ENCODE results near the gene PRKCZ. TPM values are rescaled to one million over a fixed set of nuclear protein-coding genes. Genes with fewer than 3 reads are reported as not detected.

Gene PRKCZ
- total and polyA plus RNA-seq, 9 of the 15 experiments (the other 6 are each of a cell fraction or from before 2014, with no cell fraction given): 0.07 to 3.1 (median 1.3) TPM

DNA sequence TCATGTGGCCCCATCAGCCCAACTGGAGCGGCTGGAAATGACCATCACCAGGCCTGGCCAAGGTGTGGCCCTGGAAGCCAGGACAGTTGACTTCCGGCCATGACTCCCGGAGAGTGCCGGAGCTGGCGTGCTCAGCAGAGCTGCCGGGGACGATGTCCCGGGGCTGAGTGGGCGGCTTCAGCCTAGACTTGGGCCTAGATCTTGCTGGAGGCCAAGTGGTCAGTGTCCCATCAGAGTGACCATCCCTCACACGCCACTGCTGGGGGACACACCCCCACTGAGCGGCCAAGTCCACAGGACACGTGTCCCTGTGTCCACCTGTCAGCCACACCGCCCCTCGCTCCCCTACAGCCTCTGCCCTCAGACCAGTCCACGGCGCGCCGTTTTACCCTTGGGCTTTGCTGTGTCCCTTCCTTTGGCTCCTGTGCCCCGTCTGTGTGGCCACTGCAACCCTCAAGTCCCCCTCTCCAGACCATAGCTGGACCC is 140.3 kb downstream of the PRKCZ start:
- no peaks in the 10 kb centered on the region for H3K27me3 ChIP-seq (ENCODE audit: control insufficient read depth in 2 of 2, insufficient read depth in 2 of 2, low read length in 2 of 2)
- H3K79me2 ChIP-seq (ENCODE audit: control insufficient read depth, insufficient read depth, low read length): peaks cover 38% of the 10 kb centered on the region
- intact Hi-C loops (cut with micrococcal nuclease) (loop anchor here (10.0 kb wide), 1 partner anchor 354 kb away; no protein-coding TSS in a partner anchor), in situ Hi-C loops (cut with MboI) (loop anchor here (10.0 to 25.0 kb wide), 2 partner anchors 184 to 347 kb away; partner anchors contain the start of genes HES5 and PANK4)
- H3K4me3 ChIP-seq: peak overlapping the region; percentile 44
- H3K4me1 ChIP-seq (replicated peaks in 1 of 2; ENCODE audit: control insufficient read depth in 2 of 2, insufficient read depth in 2 of 2, low read length in 2 of 2): peaks cover 28 to 82% of the 10 kb centered on the region in 2 experiments
- H2AFZ ChIP-seq (ENCODE audit: low read depth, low read length): no peak overlapping the region
- 87% methylated on average over 19 of the region's 19 CpGs for WGBS (ENCODE audit: insufficient coverage, low coverage, missing lambda C conversion rate)
- H3K36me3 ChIP-seq (ENCODE audit: control insufficient read depth, insufficient read depth, low read length): peaks cover 28% of the 10 kb centered on the region
- peak overlapping the region; percentile 84 for H3K4me2 ChIP-seq (ENCODE audit: insufficient read depth, low read length)
- H4K20me1 ChIP-seq (replicated peaks; ENCODE audit: control insufficient read depth, insufficient read depth, low read length): no peaks in the 10 kb centered on the region
- ATAC-seq: no peak
- no peak for DNase-seq (ENCODE audit: extremely low read depth in 1 of 4, low spot score in 3 of 4)
- no peaks in the 10 kb centered on the region for H3K9me1 ChIP-seq (ENCODE audit: control insufficient read depth, insufficient read depth, low read length)
- ChIA-PET CTCF (ENCODE audit: low intra/inter-chr PET ratio) (interaction anchor here (0.5 kb wide), 1 partner anchor 200 kb away, joined by 3 read pairs; no protein-coding TSS in a partner anchor), POLR2A (interaction anchor here (0.8 to 1.3 kb wide), 4 partner anchors 9 to 186 kb away, joined by 3 to 4 read pairs (median 4); no protein-coding TSS in a partner anchor)
- H3K9ac ChIP-seq (ENCODE audit: insufficient read depth in 1 of 2, low read depth in 2 of 2, low read length in 2 of 2): peak overlapping the region; percentile 61 to 86; a peak in 3 of 4 replicates
- H3K9me3 ChIP-seq (replicated peaks; ENCODE audit: control insufficient read depth, insufficient read depth, low read depth, low read length): no peaks in the 10 kb centered on the region
- H3K27ac ChIP-seq (ENCODE audit: extremely low read depth, low read depth, low read length): no peak overlapping the region
- no TSS peak for BruUV-seq (replicated peaks)
- FAIRE-seq: no peak
- no peak for TF ChIP-seq HMG20A (CRISPR knock-in tag; conservative IDR thresholded peaks at IDR 0.05)
- 0 out of 2 replicates have a peak, but pooled peaks have one; percentile 10 for TF ChIP-seq ZBTB7A (IDR thresholded peaks at IDR 0.05; ENCODE audit: borderline replicate concordance, control insufficient read depth, low read depth, low read length)
- TF ChIP-seq, protein P1, sequence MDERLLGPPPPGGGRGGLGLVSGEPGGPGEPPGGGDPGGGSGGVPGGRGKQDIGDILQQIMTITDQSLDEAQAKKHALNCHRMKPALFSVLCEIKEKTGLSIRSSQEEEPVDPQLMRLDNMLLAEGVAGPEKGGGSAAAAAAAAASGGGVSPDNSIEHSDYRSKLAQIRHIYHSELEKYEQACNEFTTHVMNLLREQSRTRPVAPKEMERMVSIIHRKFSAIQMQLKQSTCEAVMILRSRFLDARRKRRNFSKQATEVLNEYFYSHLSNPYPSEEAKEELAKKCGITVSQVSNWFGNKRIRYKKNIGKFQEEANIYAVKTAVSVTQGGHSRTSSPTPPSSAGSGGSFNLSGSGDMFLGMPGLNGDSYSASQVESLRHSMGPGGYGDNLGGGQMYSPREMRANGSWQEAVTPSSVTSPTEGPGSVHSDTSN (CRISPR knock-in tag; IDR thresholded peaks at IDR 0.05; ENCODE audit: low read depth): no peak
- TF ChIP-seq, protein P1 (tag; conservative IDR thresholded peaks at IDR 0.05; ENCODE audit: low read depth): no peak
- TF ChIP-seq, protein P2, sequence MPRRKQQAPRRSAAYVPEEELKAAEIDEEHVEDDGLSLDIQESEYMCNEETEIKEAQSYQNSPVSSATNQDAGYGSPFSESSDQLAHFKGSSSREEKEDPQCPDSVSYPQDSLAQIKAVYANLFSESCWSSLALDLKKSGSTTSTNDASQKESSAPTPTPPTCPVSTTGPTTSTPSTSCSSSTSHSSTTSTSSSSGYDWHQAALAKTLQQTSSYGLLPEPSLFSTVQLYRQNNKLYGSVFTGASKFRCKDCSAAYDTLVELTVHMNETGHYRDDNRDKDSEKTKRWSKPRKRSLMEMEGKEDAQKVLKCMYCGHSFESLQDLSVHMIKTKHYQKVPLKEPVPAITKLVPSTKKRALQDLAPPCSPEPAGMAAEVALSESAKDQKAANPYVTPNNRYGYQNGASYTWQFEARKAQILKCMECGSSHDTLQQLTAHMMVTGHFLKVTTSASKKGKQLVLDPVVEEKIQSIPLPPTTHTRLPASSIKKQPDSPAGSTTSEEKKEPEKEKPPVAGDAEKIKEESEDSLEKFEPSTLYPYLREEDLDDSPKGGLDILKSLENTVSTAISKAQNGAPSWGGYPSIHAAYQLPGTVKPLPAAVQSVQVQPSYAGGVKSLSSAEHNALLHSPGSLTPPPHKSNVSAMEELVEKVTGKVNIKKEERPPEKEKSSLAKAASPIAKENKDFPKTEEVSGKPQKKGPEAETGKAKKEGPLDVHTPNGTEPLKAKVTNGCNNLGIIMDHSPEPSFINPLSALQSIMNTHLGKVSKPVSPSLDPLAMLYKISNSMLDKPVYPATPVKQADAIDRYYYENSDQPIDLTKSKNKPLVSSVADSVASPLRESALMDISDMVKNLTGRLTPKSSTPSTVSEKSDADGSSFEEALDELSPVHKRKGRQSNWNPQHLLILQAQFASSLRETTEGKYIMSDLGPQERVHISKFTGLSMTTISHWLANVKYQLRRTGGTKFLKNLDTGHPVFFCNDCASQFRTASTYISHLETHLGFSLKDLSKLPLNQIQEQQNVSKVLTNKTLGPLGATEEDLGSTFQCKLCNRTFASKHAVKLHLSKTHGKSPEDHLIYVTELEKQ (CRISPR knock-in tag; IDR thresholded peaks at IDR 0.05): no peak
- TF ChIP-seq HNRNPL (IDR thresholded peaks at IDR 0.05; ENCODE audit: low read depth, low read length): 0 out of 2 replicates have a peak, but pooled peaks have one; percentile 0
- no peak for TF ChIP-seq SP2 (IDR thresholded peaks at IDR 0.05; ENCODE audit: extremely low read depth, low read depth, low read length, poor library complexity, severe bottlenecking)
- TF ChIP-seq, protein P3, sequence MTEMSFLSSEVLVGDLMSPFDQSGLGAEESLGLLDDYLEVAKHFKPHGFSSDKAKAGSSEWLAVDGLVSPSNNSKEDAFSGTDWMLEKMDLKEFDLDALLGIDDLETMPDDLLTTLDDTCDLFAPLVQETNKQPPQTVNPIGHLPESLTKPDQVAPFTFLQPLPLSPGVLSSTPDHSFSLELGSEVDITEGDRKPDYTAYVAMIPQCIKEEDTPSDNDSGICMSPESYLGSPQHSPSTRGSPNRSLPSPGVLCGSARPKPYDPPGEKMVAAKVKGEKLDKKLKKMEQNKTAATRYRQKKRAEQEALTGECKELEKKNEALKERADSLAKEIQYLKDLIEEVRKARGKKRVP (CRISPR knock-in tag; IDR thresholded peaks at IDR 0.05): no peak
- no peak for TF ChIP-seq FOXK2 (conservative IDR thresholded peaks at IDR 0.05 in 1 of 2, IDR thresholded peaks at IDR 0.05 in 1 of 2; ENCODE audit: low read depth in 2 of 2)
- no peak for TF ChIP-seq NFATC3 (IDR thresholded peaks at IDR 0.05)
- TF ChIP-seq, protein P4, sequence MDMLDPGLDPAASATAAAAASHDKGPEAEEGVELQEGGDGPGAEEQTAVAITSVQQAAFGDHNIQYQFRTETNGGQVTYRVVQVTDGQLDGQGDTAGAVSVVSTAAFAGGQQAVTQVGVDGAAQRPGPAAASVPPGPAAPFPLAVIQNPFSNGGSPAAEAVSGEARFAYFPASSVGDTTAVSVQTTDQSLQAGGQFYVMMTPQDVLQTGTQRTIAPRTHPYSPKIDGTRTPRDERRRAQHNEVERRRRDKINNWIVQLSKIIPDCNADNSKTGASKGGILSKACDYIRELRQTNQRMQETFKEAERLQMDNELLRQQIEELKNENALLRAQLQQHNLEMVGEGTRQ (CRISPR knock-in tag; IDR thresholded peaks at IDR 0.05): 0 out of 2 replicates have a peak, but pooled peaks have one; percentile 0
- no peak for TF ChIP-seq MAFK (IDR thresholded peaks at IDR 0.05; ENCODE audit: low read length)
